Measurements from ENCODE around the gene NTM.

NTM gene

DNA sequence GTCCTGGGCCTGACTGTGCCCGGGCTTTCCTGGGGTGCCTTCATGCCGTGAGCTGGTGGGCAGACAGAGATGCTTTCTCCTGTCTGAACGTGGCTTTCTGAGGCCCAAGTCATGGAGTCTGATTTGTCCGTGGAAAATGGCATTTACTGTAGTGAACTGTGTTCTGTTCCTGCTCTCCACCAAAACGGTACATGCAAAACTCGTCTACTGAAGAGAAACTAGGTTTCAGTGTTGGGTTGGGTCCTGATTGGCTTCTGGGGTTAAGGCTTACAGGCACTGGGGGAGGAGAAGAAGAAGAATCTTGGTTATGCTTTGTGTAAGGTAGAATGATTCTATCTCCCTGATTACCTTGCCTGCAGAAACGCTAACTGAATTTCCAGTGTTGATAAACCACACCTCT is 541.7 kb downstream of the NTM start:
- no peak for DNase-seq (ENCODE audit: low read depth, low spot score)

DNA sequence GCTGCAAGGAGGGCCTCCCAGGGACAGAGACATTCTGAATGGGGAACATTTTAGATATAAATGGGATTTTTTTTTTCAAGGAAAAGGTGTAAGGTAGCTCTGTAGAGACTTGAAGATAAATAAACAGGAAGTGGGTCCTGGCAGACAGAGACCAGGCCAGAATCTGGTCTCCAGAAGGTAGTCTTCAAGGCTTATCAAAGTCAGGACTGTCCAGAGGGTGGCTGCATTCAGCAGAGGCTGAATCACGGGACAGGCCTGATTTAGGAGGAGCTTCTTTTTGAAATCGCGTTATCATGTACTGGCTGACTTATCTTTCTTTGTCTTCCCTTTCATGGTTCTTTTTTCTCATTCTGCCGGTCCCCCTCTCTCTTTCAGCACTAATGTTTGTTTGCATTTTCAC is 542.9 kb downstream of the NTM start:
- no peak for DNase-seq (ENCODE audit: low read depth, low spot score)

DNA sequence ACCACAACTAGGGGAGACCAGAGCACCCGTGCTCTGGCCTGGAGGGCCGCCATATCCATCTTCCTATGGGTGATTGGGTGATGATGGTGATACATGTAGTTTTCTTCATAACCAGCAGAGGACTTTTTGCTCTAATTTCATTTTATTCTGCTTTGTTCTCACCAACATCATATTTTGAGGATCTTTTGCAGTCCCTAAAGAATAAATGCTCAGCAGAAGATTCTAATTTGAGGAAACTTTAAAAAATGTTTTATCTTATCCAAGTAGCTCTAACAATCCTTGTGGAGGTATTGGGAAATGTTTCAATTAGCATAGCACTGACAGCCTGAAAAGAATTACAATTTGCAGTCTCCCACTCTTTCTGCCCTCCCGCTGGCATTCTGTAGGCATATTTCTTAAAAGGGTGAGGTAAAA is 544.0 kb downstream of the NTM start:
- no peak for DNase-seq (ENCODE audit: low read depth, low spot score)

DNA sequence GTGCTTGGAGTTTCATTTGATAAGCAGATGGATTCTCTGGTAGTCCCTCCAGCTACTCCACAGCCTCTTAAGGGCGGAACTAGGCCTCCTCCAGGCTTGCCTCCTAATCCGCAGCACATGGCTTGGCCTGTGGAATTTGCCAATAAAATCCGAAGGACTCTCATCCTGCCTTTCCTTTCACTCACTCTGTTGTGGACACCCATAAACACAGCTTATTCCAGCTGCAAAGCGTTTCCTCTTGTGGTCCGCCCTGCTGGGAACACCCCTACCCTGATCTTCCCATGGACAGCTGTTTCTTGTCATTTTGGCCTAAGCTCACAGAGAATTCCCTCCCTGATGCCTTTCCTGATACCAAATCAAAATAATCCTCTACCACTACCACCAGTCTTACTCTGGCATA is 546.2 kb downstream of the NTM start:
- DNase-seq (ENCODE audit: low read depth, low spot score), result no peak

DNA sequence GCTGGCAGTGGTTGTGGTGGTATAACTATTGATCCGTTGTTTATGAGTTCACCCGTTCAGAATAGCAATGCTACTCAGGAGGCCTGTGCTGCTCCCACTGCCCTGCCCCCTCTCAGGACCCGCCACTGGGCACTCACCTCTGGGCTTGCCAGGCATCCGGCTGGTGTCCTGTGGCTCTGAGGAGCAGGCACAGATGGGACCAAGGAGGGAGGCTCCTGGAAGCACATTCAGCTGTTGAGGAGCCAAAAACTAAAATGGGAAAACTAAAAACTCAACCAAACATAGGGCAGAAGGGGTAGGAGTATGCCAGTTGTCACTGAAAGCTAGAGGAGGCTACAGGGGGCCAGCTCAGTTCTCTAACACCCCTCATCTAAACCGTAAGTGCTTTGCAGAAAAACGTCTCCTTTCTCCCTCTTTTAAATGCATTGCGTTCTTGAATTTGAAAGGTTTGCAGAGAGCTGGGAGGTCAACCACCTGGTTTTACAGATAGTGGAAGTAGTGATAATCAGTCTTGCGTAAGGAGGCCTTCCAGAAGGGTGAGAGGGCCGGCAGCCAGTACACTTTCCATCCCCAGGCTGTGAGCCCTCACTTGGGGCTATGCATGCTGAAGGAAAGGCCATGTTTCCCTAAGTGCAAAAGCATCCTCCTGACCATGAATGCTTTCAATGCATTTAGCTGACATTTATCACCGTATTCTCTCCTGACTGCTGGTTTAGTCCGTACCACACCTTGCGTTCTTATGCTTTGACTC is 547.4 kb downstream of the NTM start:
- no peak for DNase-seq (ENCODE audit: low read depth, low spot score)

DNA sequence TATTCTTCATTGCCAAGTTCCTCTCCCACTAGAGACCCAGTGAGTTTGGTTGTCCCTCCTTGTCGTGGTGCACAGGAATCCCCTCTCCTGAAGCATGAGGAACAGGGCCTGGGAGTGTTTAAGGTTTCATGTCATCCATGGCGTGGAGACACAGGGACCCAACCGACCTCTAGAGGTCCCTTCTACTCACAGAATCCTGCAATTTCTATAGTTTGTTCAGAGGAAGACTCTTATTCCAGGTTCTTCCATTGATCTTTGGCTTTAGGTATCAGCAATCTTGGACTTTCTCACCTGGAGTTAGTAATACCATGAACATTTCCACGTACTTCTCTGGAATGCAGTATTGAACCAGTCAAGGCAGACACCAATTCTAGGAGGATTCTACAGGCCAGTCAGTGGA is 548.2 kb downstream of the NTM start:
- no peak for DNase-seq (ENCODE audit: low read depth, low spot score)

DNA sequence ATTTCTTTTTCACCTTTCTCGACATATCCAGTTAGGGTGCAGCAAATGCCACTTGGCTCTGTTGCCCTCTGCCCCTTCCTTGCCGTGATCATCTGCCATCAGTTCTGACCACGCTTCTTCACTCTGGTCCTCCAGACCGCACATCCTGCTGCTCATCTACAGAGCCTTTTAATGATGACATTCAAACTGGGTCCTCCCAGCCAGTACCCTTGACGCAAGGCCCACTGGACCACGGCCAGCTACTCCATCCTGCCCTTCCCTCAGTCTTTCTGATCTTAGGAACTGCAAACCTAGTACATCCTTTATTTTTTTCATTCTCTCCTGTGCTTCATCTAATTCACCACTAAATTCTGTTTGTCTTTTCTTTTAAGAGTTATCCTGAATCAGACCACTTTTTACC is 551.8 kb downstream of the NTM start:
- DNase-seq (ENCODE audit: low read depth, low spot score), result no peak

DNA sequence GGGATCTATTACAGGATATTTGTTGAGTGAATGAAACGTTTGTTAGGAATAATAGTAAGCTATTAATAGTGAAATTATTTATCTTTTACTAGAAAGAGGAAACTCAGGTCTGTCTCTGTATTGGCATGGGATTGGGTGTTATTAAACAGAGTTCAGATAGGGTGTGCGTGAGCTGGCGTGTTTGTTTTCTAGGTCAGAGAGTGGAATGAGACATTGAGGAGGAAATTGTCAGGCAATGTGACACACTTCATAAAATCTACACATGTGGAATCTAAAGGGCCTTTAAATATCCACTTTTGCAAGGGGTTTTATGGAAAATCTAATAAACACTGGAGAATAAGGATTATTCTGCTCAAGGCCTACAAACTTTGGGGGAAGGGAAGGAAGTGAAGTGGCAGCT is 552.9 kb downstream of the NTM start:
- no peak for DNase-seq (ENCODE audit: low read depth, low spot score)

DNA sequence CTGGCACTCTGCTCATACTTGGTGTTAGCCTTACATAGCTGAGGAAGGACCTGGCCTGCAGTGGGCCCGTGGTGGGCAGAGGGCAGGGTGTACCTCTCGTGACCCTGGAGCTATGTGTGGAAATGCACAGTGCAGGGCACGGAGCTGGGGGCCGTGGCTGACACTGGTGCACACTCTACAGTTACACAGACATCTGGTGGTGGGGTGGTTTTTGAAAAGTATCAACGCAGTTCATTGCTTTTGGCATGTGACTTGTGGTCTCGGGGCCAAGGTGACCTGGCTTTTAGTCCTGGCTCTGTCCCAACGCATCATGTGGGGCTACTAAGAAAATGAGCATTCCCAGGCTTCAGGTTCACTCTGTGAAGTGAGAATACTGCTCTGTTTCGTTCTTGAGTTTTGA is 553.6 kb downstream of the NTM start:
- no peak for DNase-seq (ENCODE audit: low read depth, low spot score)

DNA sequence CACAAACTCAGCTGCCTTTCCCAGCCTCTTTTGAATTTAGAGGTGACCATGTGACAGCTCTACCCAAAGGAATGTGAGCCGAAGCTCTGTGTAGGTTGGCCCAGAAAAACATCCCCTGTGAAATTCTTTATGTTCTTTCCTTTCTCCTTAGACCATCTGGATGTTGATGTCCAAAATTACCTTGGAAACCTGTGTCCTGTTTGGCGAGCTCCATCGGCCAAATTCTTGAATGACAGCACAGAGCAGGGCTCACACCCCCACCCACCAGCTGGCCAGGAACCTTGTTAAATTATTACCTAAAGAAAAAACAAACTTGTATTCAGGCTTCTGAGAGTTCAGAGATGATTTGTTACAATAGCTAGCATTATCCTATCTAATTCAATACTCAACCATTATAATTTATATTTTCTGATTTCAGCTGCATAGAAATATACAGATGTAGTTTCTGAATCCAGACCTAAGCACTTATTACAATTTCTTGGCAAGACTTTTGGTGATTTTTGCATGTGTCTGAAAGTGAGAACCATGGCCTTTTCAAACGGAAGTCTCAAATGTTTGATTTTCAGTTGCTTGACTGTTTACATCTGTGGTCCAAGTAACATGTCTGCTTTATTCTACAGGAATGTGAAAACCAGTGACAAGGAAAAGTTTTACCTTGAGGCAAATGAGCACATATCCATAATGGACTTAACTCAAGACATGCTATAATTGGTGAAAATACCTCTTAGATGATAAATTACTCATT is 554.2 kb downstream of the NTM start:
- DNase-seq (ENCODE audit: low read depth, low spot score), result no peak

DNA sequence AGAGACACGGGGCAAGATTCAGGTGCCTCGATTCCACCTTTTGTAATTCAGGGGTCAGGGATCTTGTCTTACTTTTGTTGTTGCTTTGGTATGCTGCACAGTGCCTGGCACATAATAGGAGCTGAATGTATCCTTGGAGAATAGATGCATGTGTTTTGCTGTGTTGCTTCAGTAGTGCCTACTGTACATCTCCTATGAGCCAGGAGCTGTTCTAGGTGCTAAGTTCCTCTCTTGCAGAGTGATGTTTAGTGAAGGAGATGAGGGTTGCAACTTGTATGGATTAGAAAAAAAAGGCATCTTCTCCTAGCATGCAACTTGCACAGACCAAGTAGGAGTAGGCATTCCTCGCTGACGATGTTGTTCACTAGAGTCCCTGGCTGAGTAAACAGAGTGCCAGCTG is 555.4 kb downstream of the NTM start:
- no peak for DNase-seq (ENCODE audit: low read depth, low spot score)

DNA sequence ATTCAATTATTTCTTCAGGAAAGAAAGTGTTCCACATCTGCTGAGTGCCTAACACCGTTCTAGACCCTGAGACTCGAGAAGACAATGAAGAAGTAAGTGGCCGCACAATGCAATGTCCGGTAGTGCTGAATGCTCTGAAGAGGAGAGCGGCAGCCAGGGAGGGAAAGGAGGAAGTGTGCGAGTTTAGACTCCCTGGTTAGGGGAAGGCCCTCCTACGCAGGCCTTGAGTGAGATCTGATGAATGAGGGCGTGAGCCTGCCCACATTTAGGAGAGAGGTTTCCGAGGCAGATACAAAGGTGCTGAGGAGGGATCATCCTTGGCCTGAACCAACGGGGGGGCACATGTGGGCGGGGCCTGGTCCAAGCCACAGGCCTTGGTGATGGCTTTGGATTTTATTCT is 558.6 kb downstream of the NTM start:
- DNase-seq (ENCODE audit: low read depth, low spot score), result no peak

DNA sequence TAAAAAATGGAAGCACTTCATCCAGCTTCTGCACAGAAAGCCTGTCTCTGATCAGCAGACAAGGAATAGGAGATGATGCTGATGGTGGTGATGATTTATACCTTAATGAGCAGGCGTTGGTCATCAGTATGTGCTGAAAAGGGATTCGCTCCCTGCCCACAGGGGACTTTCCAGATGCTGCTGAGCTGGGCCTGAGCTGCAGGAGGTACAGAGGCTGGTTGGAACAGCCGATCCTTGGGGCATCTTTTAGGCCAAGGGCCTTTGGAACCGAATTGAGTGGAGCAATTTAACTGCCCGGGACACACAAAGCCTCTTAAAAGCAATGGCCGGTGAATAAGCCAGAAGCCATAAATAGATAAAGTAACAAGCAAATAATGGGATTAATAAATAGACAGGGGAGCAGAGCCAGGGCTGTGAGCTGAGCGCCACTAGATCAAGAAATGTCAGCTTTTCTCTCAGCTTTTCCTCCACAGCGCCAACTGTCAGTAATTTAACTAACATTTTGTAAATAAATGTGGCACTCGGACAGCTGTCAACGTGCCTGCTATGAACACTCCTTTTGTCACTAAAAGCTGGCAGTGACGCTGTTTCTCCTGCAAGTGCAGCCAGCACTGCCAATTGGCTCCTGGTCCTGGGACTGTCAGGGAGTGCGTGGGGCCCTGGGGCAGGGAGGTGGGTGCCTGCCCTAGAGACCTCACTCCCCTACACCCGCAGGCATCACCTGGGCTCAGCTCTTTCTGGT is 562.3 kb downstream of the NTM start:
- no peak for DNase-seq (ENCODE audit: low read depth, low spot score)

DNA sequence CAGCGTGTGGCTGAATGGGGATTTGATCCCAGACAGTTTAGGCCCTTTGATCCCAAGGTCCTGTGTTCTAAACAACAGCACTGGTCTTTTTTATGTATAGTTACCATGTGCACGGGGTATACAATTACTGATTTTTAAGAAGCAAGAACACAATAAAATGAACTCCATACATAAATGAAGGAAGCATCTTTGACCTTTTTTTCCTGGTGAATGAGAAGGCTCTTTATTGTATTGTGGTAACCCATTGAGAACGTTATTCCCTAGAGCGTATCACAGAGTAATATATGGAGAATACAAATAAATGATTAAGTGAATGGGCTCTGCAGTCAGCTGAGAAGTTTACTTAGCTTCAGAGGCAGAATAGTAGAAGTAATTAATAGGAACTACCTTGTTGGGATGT is 563.6 kb downstream of the NTM start:
- no peak for DNase-seq (ENCODE audit: low read depth, low spot score)

DNA sequence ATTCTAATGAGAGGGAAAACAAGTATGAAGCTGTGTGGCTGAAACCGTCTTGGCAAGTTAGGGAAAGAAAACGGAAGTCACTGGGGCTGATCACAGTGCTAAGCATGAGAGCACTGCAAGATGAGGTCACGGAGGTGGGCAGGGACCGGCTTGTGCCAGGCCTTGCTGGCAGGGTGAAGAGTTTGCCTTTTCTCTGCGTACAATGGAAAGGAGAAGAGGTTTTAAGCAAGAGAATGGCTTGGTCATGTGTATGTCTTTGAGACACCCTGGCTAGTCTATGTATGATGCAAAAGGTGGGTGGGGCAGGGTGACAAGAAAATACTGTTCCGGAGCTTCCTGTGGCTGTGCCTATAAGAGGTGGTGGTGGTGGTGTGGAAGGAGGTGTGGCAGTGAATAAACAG is 567.9 kb downstream of the NTM start:
- DNase-seq (ENCODE audit: low read depth, low spot score), result no peak

DNA sequence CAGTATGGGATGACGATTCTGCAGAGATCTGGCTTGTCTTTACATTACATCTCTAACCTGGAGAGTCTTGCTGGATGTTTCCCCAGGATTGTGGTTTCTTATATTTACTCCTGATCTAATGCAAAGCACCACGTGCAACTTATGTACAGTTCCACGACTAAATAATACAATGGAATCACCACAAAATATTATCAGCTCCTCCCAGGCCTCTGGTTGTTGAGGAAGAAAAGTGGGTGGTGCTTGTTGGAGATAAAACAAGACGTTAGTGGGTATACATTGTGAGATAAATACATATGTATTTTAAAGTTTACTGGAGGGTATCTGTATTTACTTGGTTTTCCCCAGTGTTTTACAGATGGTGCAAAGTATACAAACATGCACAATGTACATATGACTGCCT is 569.7 kb downstream of the NTM start:
- no peak for DNase-seq (ENCODE audit: low read depth, low spot score)

DNA sequence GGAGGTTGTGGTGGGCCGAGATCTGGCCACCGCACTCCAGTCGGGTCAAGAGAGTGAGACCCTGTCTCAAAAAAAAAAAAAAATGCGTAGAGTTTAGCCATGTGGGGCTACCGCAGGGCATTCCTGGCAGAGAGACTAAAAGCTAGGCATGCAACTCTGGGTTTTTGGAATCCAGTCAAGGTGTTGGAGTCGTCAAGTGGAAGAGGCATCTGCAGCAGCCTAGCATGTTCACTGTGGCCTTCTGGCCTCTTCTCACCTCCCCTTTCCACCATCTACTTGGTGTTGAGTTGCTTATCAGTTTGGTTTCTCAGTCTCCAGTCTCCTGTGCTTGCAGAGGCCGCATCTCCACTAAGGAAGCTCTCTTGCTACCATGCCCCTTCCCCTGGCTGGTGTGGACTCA is 572.5 kb downstream of the NTM start:
- no peak for DNase-seq (ENCODE audit: low read depth, low spot score)

DNA sequence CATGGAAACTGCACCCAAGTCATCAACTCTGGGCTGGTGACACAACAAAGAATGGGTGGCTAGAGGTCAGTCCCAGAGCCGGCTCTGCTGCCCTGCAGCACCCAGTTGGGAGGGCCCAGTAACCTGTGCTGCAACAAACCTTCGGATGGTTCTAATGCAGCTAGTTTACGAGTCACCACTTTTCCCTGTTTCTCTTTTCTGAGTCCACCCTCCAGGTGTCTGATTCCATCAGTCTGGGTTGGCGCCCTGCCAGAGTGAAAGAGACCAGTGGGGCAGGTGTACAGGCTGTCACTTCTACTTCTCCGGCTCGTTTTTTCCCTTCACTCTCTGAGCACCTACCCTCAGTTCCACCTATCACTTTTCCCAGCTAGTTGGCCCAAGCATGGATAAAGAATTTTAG is 572.9 kb downstream of the NTM start:
- no peak for DNase-seq (ENCODE audit: low read depth, low spot score)

DNA sequence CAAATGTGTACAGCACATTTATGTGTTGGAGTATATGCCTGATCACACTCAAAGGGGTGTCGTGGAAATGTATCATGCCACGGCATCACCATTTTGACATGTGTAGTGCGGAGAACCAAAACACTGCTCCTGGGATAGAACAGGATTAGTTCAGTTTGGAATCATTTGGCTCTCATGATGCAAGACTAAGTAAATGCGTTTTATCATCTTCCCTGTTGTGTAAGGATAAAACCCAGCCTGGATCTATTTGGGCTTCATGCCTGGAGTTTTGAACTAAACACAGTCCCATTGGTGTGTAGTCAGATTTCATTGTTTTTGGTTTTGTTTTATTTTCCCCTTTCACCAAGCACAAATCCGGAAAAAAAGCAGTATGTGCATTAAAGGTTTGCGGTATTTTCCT is 574.3 kb downstream of the NTM start:
- no peak for DNase-seq (ENCODE audit: low read depth, low spot score)

DNA sequence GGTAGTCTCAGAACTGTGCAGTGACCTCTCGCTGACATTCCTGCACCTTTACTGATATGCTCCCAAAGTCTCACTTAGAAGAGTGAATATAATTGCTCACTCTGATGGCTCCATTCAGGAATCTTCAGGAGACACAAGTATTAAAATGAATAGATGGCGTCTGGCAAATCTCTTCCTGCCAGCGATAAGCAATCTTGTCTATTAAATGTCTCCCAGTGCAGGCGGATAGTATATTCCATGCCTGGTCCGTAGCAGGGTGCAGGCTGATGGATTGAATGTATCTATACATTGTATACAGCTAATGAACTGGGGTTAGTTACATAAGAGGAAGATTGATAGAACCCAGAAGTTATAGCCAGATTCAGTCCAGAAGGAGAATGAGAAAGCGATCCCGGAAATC is 575.3 kb downstream of the NTM start:
- DNase-seq (ENCODE audit: low read depth, low spot score), result no peak

DNA sequence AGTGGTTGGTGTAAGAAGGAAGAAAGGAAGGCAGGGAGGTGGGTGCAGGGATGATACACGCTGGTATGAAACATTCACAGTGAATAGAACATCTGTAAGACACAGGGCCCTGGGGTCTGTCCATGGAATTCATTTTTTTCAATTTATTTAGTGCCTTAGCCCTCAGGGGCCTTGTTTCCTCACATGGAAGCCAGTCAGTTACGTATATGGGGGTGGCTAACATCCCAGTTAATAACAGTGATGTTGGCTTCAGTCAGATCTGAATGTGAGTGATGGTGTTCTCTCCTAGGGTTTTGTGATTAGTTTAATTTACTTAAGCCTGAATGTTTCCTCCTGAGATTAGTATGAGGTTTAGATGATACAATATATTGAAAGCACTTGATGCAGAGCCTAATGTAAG is 577.1 kb downstream of the NTM start:
- no peak for DNase-seq (ENCODE audit: low read depth, low spot score)

DNA sequence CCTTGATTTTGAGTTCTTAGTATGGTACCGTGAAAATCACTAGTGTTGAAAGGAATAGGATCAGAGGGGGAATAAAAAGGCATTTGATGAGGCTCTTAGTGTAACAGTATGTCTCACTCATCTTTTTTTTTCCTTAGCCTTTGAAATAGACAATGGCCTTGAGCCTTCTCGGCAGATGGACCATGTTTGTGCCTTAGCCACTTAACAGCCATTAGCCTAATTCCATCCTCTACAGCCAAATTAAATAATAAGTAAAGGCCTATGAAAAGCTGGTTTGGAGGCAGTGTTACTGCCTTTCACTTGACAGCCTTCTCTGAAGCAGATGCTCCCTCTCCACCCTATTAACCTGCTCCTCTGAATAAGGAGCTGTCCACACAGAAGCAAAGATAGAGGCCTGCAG is 580.7 kb downstream of the NTM start:
- no peak for DNase-seq (ENCODE audit: low read depth, low spot score)

DNA sequence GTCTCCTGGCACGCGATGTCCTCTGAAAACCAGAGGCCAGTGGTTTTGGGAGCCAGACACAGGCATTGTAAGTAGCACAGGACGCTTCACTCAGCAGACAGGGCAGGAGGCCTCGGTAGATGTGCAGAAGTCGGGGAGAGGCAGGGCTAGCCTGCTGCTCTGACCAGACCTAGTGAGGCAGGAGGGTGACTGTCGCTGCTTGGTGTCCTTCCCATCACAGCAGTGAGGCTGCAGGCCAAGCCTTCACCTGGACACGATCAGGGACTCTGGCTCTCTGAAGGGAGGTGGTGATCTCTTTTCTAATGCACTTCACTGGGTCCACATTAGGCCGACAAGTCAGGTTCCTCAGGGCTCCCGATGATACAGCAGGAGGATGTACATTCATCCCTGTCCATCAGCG is 583.7 kb downstream of the NTM start:
- no peak for DNase-seq (ENCODE audit: low read depth, low spot score)

Measured in iPS DF 19.7 (cell line).